Body of pancreas (tissue), 4 donors: ENCODE measurements around the gene ZBTB16. TPM values are rescaled to one million over a fixed set of nuclear protein-coding genes. Genes with fewer than 3 reads are reported as not detected.

Experiments
- ATAC-seq: fragments of 150-250 bp; one replicate; pipeline ENCODE4 v1.9.1; 2016
- DNase-seq, 4 donors: peaks; one replicate each; pipeline ENCODE4 v3.0.0-alpha.2; 2019
- H3K27ac ChIP-seq, 4 donors: fragments of 200-600 bp; sonication (generic); 1 replicate in 3 of 4; 2 replicates in 1 of 4; pipeline versions ENCODE4 v1.5.1 to v1.6.1; 2016 to 2019; ENCODE audit warnings: mild to moderate bottlenecking in 1 of 4, mixed read lengths in 1 of 4, moderate library complexity in 1 of 4
- H3K27me3 ChIP-seq, 2 donors: fragments of 200-600 bp; sonication (generic); one replicate each; pipeline ENCODE4 v1.6.0; 2016; ENCODE audit warnings: mild to moderate bottlenecking in 1 of 2
- H3K36me3 ChIP-seq, 2 donors: fragments of 200-600 bp; sonication (generic); replicated peaks in 1 of 2; 2 replicates each; pipeline ENCODE4 v1.5.1; 2016; ENCODE audit warnings: low read depth in 2 of 2; ENCODE audit not compliant: insufficient read depth in 1 of 2
- H3K4me1 ChIP-seq: fragments of 200-600 bp; sonication (generic); one replicate; pipeline ENCODE4 v1.6.0; 2016
- H3K4me3 ChIP-seq, 2 donors: fragments of 200-600 bp; sonication (generic); 1 replicate in 1 of 2; 2 replicates in 1 of 2; pipeline ENCODE4 v1.5.1; 2016 to 2019
- H3K9me3 ChIP-seq, 3 donors: fragments of 200-600 bp; sonication (generic); 1 replicate in 2 of 3; 2 replicates in 1 of 3; pipeline ENCODE4 v1.5.1; 2016
- POLR2A ChIP-seq, 3 donors: fragments of 450-650 bp; IDR thresholded peaks; one replicate each; pipeline ENCODE4 v1.6.1; 2016; ENCODE audit warnings: antibody characterized with exemption in 3 of 3, mild to moderate bottlenecking in 2 of 3
- WGBS, 2 donors: methylation state at CpG; one replicate each; pipeline ENCODE4 v1.1.5; 2017; 5-methylcytosine and 5-hydroxymethylcytosine counted together
- intact Hi-C: fragments of 100-400 bp; cut with DNase I; formaldehyde crosslinking; loops from one replicate; pipeline ENCODE4 v1.15.1; 2023
- total RNA-seq, 2 donors: library from RNA; depleted of rRNA; stranded (reverse); fragments of >200 nt; gene quantifications; one replicate each; pipeline ENCODE4 v1.1.0, GENCODE V29; 2016
- TF ChIP-seq, protein P1 (sequence below), 7 experiments: fragments of 450-650 bp in 4 of 7; fragments of 200-600 bp in 3 of 7; sonication (generic) in 3 of 7; IDR thresholded peaks; one replicate each; pipeline ENCODE4 v1.5.1; 2016 to 2019; ENCODE audit warnings: antibody characterized with exemption in 7 of 7

The ZBTB16 gene
- total RNA-seq, 2 donors from 2014 or later = 96.5 to 150 TPM

DNA sequence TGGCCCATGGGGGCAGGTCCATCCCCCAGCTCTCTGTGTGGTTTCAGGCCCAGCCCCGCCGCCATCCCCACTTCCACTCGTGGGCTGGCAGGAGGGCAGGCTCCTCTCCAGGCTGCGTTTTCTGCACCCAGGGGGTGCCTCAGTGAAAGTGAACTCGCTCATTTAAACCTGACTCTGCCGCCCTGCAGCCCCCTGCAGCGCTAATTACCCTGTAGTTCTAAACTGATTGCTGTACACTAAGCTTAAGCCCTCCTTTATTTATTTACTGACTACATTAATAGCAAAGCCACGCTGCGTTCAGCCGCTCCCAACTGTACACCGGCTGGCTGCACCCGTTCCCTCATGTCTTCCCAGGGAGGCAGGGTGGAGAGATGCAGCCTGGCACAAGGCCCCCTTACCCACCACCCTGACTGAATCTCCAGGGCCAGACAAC is 200.1 kb downstream of the ZBTB16 start:
- no peak overlapping the region for H3K4me3 ChIP-seq
- intact Hi-C loops = loop anchor here (10.0 kb wide), 1 partner anchor 215 kb away; no protein-coding TSS in a partner anchor
- no peak for TF ChIP-seq POLR2A (IDR thresholded peaks at IDR 0.05)
- TF ChIP-seq, protein P1, sequence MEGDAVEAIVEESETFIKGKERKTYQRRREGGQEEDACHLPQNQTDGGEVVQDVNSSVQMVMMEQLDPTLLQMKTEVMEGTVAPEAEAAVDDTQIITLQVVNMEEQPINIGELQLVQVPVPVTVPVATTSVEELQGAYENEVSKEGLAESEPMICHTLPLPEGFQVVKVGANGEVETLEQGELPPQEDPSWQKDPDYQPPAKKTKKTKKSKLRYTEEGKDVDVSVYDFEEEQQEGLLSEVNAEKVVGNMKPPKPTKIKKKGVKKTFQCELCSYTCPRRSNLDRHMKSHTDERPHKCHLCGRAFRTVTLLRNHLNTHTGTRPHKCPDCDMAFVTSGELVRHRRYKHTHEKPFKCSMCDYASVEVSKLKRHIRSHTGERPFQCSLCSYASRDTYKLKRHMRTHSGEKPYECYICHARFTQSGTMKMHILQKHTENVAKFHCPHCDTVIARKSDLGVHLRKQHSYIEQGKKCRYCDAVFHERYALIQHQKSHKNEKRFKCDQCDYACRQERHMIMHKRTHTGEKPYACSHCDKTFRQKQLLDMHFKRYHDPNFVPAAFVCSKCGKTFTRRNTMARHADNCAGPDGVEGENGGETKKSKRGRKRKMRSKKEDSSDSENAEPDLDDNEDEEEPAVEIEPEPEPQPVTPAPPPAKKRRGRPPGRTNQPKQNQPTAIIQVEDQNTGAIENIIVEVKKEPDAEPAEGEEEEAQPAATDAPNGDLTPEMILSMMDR (IDR thresholded peaks at IDR 0.05) = no peak
- H3K27me3 ChIP-seq = no peaks in the 10 kb centered on the region
- H3K9me3 ChIP-seq = no peaks in the 10 kb centered on the region
- peaks cover 0 to 3% of the 10 kb centered on the region in 2 donors for H3K36me3 ChIP-seq
- DNase-seq (no peak), ATAC-seq (no peak)
- peaks cover 44% of the 10 kb centered on the region for H3K4me1 ChIP-seq
- H3K27ac ChIP-seq = no peak overlapping the region
- 44 to 52% methylated on average over 12 of the region's 12 CpGs for WGBS, 2 donors

DNA sequence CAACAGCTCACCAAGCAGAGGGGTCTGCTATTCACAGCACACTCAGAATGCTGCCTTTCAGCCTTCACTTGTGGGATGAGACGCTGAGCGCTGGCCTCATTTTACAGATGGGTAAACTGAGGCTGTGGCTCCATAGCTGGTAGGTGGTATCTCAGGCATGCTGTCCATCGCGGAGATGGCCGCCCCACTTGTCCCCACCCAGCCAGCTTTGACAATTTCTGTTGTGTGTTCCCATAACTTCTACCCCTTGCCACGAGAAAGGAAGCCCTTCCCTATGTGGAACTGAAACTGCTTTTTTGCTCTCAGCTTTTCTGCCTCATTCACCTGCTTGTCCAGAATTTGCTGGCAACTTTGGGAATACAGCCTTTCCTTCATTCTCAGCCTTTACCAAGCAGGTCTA is 200.6 kb downstream of the ZBTB16 start:
- H3K4me3 ChIP-seq = no peak overlapping the region
- intact Hi-C loops = loop anchor here (5.0 to 10.0 kb wide), 2 partner anchors 268 to 355 kb away; partner anchors contain the start of gene HTR3B
- no peaks in the 10 kb centered on the region for H3K9me3 ChIP-seq
- DNase-seq (no peak), ATAC-seq (no peak)
- WGBS, 2 donors = 77 to 82% methylated on average over 5 to 6 of the region's 6 CpGs
- no peaks in the 10 kb centered on the region for H3K27me3 ChIP-seq
- no peak overlapping the region for H3K27ac ChIP-seq
- peaks cover 49% of the 10 kb centered on the region for H3K4me1 ChIP-seq
- TF ChIP-seq POLR2A (IDR thresholded peaks at IDR 0.05) = no peak
- TF ChIP-seq, protein P1 (IDR thresholded peaks at IDR 0.05) = no peak
- peaks cover 0 to 1% of the 10 kb centered on the region in 2 donors for H3K36me3 ChIP-seq

DNA sequence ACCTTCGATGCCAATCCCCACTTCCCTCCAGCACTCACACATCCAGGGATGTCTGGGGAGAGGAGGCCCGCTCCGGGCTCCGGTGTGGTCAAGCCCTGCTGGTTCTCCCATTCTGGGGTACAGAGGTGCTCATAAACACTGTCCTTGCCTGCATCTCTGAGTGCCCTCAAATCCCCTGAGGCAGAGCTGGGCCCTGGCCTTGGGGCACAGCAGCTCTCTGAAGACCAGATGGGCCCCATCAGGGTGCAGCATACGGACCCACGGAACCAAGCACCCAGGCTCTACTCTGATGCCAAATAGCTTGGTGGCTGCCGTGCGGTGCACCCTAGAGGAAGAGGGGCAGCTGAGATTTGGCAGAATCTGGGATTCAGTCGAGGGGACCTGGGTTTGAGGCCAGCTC is 201.0 kb downstream of the ZBTB16 start:
- peak in 2 of 4 donors; percentile 34 to 36 for DNase-seq
- peak; percentile 33 for ATAC-seq
- peaks cover 0 to 1% of the 10 kb centered on the region in 2 donors for H3K36me3 ChIP-seq
- intact Hi-C loops = loop anchor here (5.0 to 10.0 kb wide), 2 partner anchors 268 to 356 kb away; partner anchors contain the start of gene HTR3B
- H3K9me3 ChIP-seq = no peaks in the 10 kb centered on the region
- peaks cover 53% of the 10 kb centered on the region for H3K4me1 ChIP-seq
- no peak overlapping the region for H3K27ac ChIP-seq
- TF ChIP-seq, protein P1 (IDR thresholded peaks at IDR 0.05) = no peak
- no peak for TF ChIP-seq POLR2A (IDR thresholded peaks at IDR 0.05)
- H3K4me3 ChIP-seq = no peak overlapping the region
- no peaks in the 10 kb centered on the region for H3K27me3 ChIP-seq
- 53 to 60% methylated on average over 4 to 9 of the region's 9 CpGs for WGBS, 2 donors

DNA sequence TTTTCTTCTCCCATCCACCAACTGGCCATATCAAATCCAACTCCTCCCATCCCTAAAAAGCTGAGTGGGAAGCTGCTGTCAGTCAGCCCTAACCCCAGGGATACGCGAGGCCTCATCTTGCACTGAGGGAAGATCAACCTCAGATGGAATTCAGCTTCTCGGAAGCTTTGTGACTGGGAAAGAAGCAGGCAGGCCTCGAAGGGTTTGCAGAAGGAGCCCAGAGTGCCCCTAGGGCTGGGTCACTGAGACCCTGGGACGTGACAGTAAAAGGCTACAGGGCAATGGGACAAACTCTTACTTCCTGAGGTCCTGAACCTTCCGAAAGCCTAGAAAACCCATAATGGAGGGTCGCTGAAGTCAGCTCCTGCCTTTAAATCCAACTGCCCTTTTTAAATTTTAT is 202.3 kb downstream of the ZBTB16 start:
- intact Hi-C loops = loop anchor here (5.0 to 10.0 kb wide), 2 partner anchors 269 to 357 kb away; partner anchors contain the start of gene HTR3B
- DNase-seq (no peak), ATAC-seq (no peak)
- no peaks in the 10 kb centered on the region for H3K27me3 ChIP-seq
- 68 to 75% methylated on average over 7 of the region's 7 CpGs for WGBS, 2 donors
- no peaks in the 10 kb centered on the region for H3K36me3 ChIP-seq
- TF ChIP-seq, protein P1 (IDR thresholded peaks at IDR 0.05) = no peak
- no peak for TF ChIP-seq POLR2A (IDR thresholded peaks at IDR 0.05)
- no peak overlapping the region for H3K4me3 ChIP-seq
- no peak overlapping the region for H3K27ac ChIP-seq
- no peaks in the 10 kb centered on the region for H3K9me3 ChIP-seq
- H3K4me1 ChIP-seq = peaks cover 58% of the 10 kb centered on the region
